ENCODE data around the gene RPL23. TPM values are rescaled to one million over a fixed set of nuclear protein-coding genes. Genes with fewer than 3 reads are reported as not detected.

RPL23 gene
- total RNA-seq, 1 experiment from 2014 or later = 2,011 TPM

- DNase-seq (ENCODE audit: low spot score) = no peak
Observed at GRCh38 chr17:38885044-38885727, 31.7 kb upstream of the RPL23 start.

- DNase-seq (ENCODE audit: low spot score) = no peak
Observed at GRCh38 chr17:38883592-38884526, 30.3 kb upstream of the RPL23 start.

GRCh38 chr17:38882870-38883269, 29.3 kb upstream of the RPL23 start:
- no peak for DNase-seq (ENCODE audit: low spot score)

GRCh38 chr17:38881600-38882191, 28.2 kb upstream of the RPL23 start:
- peak; percentile 58 for DNase-seq (ENCODE audit: low spot score)

- peak; percentile 75 for DNase-seq (ENCODE audit: low spot score)
Observed at GRCh38 chr17:38879878-38880665, 26.6 kb upstream of the RPL23 start.

GRCh38 chr17:38877130-38877851, 23.8 kb upstream of the RPL23 start:
- peak; percentile 24 for DNase-seq (ENCODE audit: low spot score)

GRCh38 chr17:38875477-38876075, 22.1 kb upstream of the RPL23 start:
- DNase-seq (ENCODE audit: low spot score) = no peak

- no peak for DNase-seq (ENCODE audit: low spot score)
Observed at GRCh38 chr17:38874505-38875400, 21.2 kb upstream of the RPL23 start.

GRCh38 chr17:38873640-38874380, 20.3 kb upstream of the RPL23 start:
- peak; percentile 60 for DNase-seq (ENCODE audit: low spot score)

- DNase-seq (ENCODE audit: low spot score) = peak; percentile 45
Observed at GRCh38 chr17:38872671-38873385, 19.3 kb upstream of the RPL23 start.

- no peak for DNase-seq (ENCODE audit: low spot score)
Observed at GRCh38 chr17:38872027-38872511, 18.5 kb upstream of the RPL23 start.

GRCh38 chr17:38871247-38872015, 17.9 kb upstream of the RPL23 start:
- peak; percentile 97 for DNase-seq (ENCODE audit: low spot score)

- peak; percentile 78 for DNase-seq (ENCODE audit: low spot score)
Observed at GRCh38 chr17:38870259-38871165, 17.0 kb upstream of the RPL23 start.

- DNase-seq (ENCODE audit: low spot score) = peak; percentile 97
Observed at GRCh38 chr17:38869526-38870258, 16.2 kb upstream of the RPL23 start, which contains the start of gene LASP1. Gene LASP1 (plus strand): TSS chr17:38870058. CDS start chr17:38870190, 132 bp downstream.
